GM19452 (cell line): ENCODE data around the gene PLEKHO1.
A peak's percentile ranks its signal among the peaks of the same experiment; 100 is the strongest.
"Not testable (repeated sequence)": the region's sequence is repeated elsewhere in the genome, so short reads cannot be mapped to it uniquely, and the experiment has no call there.

Source experiments
- ATAC-seq: cut with Tn5 transposase; IDR thresholded peaks from one replicate; pipeline ENCODE4 v1.9.1; 2021; ENCODE audit not compliant: unreplicated experiment

Gene PLEKHO1

GRCh38 chr1:150149271-150150132, at the start of gene PLEKHO1:
Gene PLEKHO1 (plus strand): TSS chr1:150149916. CDS start chr1:150150258, 342 bp downstream.
- ATAC-seq: peak; percentile 46

- ATAC-seq: no peak
Measured at GRCh38 chr1:150102986-150103385, 46.7 kb upstream of the PLEKHO1 start.

DNA sequence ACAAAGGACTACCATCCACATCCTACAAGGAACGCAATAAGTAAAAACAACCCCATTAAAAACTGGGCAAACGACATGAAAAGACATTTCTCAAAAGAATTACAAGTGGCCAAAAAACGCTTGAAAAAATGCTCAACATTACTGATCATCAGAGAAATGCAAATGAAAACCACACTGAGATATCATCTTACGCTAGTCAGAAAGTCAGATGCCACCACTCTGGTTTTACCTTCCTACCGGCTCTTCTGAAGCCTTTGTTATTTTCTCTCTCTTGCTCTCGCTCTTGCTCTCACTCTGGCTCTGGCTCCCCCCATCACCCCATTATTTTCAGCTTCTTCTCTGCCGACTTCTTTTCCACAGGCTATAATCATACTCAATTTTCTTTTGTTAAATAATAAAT, 43.4 kb upstream of the PLEKHO1 start:
- no peak for ATAC-seq

- ATAC-seq: no peak
Measured at GRCh38 chr1:150109586-150109985, 40.1 kb upstream of the PLEKHO1 start.

DNA sequence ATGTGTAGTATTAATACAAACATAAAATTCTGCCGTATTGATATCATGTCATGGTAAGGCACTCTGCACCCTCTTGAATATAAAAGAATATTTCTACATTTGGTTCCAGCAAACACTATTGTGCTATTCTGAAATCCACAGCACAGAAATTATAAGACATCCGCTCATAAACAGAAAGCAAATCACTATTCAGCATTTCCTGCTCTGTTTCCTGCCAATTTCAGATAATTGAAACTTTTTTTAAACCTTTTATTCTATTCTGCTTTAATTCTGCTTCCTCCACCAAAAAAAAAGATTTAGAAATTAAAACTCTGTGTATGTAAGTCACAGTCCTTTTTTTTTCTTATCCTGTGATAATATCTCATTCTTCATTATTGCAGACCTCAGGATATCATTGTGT, 39.6 kb upstream of the PLEKHO1 start:
- ATAC-seq: no peak

DNA sequence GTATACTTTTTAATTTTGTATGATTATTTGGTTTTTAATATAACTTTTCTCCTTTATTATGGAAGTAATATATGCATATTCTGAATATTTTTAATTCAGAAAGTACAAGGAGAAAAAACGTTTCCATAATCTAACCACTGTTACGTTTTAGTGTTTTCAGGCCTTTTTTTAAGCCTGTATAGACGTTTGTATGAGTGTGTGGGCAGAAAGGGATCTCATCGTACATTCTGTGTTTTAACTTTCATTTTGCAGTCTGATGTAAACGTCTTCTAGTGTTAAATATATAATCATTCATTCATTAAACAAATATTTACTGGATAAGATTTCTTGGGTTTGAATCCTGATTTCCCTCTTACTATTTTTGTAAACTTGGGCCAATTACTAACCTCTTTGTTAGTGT, 38.0 kb upstream of the PLEKHO1 start:
- ATAC-seq: no peak

DNA sequence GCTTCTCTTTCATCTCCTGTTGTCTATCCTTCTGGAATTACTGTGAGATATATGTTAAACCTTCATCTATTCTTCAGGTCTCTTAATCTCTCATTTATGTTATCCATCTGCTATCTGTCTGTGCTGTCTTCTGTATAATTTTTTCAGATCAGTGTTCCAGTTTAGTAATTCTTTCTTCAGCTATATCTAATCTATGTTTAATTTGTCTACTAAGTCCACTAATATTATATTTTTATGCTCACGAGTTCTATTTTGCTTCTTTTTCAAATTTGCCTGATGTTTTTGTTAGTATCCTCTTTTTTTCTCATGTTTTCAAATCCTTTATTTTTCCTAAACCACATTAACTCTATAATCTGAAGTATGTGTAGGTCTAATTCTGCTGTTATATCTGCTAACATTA, 34.6 kb upstream of the PLEKHO1 start:
- no peak for ATAC-seq

GRCh38 chr1:150118716-150119115, 31.0 kb upstream of the PLEKHO1 start:
- ATAC-seq: no peak

DNA sequence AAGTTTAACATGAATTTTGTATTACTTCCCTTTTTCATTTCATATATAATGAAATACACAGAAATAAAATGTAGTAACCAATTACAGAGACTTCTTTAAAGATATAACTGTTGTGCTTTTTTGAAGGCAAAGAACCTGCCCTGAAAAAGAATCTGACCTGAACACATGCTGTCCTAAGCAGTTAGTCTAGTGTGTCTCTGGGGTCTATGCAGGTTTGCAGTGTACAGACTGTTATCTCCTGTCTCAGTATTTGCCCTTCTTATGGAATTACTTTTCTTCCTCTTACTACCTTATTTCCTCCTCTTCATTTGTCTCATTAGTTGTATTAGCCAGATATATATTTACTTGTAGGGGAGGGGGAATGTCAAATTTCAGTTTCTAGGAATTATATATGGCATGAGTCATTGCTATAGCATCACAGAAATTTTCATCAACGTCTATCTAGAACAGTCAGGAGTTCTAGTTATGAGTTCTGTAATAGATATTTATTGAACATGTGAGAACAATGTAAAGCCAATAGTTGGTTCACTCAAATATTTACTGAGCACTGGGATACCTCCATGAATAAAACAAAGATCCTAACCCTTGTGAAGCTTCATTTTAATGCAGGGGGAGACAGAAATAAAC, 28.4 kb upstream of the PLEKHO1 start:
- ATAC-seq: no peak

- ATAC-seq: no peak
Measured at GRCh38 chr1:150126811-150127210, 22.9 kb upstream of the PLEKHO1 start.

DNA sequence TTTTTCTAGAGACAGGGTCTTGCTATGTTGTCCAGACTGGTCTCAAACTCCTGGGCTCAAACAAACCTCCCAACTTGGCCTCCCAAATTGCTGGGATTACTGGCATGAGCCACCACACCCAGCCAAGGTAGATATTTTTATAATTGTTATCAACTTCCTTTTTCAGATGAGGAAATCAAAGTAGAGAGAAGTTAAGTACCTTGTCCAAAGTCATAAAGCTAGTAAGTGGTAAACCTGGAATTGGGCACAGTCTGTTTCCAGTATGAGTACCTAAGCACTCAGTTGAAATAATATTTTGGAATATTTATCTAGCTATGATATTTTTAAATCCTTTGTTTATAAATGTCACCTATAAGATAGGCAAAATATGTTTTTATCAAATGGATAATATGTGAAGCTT, 22.3 kb upstream of the PLEKHO1 start:
- no peak for ATAC-seq

DNA sequence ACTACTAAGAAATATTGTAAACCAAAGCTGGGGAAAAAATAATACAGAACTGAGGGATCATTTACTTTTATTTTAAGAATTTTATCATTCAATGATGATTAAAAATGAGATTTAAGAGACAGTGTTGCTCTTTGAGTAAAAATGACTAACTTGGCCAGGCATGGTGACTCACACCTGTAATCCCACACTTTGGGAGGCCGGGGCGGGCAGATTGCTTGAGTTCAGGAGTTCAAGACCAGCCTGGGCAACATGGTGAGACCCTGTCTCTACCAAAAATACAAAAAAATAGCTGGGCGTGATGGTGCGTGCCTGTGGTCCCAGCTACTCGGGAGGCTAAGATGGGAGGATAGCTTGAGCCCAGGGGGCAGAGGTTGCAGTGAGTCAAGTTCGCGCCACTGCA, 21.8 kb upstream of the PLEKHO1 start:
- ATAC-seq: no peak

DNA sequence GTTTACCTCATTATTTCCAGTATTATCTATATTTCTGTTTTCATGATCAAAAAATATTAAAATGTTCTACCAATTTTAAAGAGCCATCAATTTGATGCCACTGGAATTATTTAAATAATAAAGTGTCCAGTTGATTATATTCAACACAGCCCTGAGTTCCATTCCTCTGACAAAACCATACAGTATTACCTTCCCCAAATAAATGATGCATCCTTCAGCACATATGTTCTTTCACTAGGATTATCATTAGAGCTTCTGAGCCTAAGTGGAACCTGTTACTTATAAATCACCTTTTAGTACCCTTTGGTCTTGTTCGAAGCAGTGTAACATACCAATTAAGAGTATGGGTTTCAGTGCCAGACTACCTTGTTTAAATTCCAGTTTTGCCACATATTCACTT, 17.3 kb upstream of the PLEKHO1 start:
- ATAC-seq: no peak

GRCh38 chr1:150134537-150134936, 15.2 kb upstream of the PLEKHO1 start:
- no peak for ATAC-seq

DNA sequence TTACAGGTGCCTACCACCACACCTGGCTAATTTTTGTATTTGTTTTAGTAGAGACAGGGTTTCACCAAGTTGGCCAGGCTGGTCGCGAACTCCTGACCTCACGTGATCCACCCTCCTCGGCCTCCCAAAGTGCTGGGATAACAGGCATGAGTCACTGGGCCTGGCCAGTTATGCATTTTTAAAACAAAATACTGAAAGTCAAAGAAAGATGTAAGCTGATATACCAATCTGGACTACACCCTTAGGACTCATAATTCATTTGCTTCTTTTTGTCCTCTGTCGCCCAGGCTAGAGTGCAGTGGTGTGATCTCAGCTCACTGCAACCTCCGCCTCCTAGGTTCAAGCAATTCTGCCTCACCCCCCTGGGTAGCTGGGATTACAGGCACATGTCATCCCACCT, 14.3 kb upstream of the PLEKHO1 start:
- not testable (repeated sequence) for ATAC-seq

GRCh38 chr1:150138044-150138443, 11.7 kb upstream of the PLEKHO1 start:
- ATAC-seq: no peak

DNA sequence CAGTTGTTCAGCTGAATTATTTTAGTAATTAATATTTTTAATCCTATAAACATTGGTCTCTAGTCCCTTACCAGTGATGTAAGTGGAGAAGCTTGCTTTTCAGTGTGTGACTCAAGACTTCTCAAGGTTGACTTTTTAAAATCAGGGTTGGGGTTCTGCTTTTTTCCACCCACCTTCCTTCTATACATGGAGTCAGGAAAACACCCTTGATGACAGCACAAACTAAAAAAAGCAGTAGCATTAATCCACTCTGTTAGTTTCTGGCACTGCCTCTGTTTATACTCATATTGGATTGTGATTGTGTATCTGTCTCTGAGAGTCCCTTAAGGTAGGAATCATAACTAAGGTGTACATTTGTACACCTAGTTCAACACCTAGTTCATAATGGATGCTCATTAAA, 8.3 kb upstream of the PLEKHO1 start:
- no peak for ATAC-seq

DNA sequence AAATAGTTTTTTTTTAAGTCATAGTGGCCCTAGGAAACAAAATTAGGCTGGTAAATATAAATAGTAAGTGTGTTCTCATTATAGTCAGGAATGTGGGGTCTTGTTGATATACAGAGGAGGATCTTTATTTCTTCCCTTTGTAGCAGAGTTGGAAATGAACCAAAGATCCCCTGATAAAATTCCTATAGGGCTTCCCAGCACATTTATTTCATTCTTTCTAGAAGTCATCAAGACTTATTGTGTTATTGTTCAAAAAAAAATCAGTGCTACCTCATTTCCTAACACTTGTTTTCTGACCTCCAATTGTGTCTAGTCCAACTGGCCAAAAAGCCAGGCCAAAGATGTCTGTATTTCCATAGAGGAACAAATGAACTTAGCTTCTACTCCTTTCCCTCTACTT, 7.6 kb upstream of the PLEKHO1 start:
- no peak for ATAC-seq

DNA sequence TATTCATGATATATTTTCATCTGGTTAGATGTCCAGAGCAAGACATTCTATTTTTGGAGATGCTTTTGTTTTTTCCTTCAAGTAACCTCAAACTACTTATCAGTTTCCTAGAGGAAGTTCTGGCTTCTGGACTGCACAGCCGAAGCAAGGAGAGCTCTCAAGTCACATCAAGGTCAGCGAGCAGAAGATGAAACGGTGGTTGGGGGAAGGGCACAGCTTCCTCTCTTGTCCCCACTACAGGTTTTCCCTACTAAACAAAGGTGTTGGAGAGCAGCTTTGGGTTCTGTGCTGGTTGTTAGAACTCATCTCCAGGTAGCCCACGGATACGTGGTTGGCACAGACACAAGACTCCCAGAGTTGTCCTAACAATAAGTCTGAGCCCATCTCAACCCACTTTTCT, 5.1 kb upstream of the PLEKHO1 start:
- ATAC-seq: no peak

- not testable (repeated sequence) for ATAC-seq
Measured at GRCh38 chr1:150146016-150146415, 3.7 kb upstream of the PLEKHO1 start.

- no peak for ATAC-seq
Measured at GRCh38 chr1:150146849-150147542, 2.7 kb upstream of the PLEKHO1 start.

DNA sequence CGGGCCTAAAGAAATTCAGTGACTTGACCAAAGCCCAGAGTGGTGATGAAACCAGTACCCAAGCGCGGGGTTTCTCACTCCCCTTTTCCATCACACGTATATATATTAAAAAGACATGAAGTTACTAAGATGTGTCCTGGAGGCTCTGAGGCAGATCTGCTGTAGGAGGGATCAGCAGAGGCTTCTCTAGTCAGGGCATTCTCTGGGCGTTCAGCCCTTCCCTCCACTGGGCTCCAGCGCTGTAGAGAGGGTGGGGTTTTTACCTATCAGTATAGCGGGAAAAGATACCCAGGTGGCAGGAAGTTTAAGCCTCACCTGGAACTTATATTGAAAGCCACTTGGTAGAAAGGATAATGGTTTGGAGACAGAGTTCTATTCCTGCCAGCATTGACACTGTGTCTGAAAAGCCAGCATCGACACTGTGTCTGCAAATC, 862 bp upstream of the PLEKHO1 start:
- ATAC-seq: no peak
